Stimulated activated CD4-positive, alpha-beta T cell treated with anti-CD3 and anti-CD28 coated beads, Interleukin-1b, Interleukin-23, amount 100 ng/mL, for 24 hours (primary cell): Measurements from ENCODE around the gene ZSCAN9.

Experiments used
- DNase-seq, 4 experiments: peaks; one replicate each; pipeline ENCODE4 v3.0.0-alpha.2; 2020; ENCODE audit warnings: low read depth in 4 of 4, low spot score in 1 of 4

Gene ZSCAN9

GRCh38 chr6:28220257-28221133 lies 4.6 kb upstream of the ZSCAN9 start:
- no peak for DNase-seq

GRCh38 chr6:28224131-28225055 lies 682 bp upstream of the ZSCAN9 start:
- no peak for DNase-seq

- no peak for DNase-seq
Observed at GRCh38 chr6:28226460-28226859, 1.4 kb downstream of the ZSCAN9 start.

GRCh38 chr6:28232785-28233184 lies 7.7 kb downstream of the ZSCAN9 start:
- DNase-seq, result no peak

- no peak for DNase-seq
Observed at GRCh38 chr6:28235912-28236452, 10.9 kb downstream of the ZSCAN9 start.

- DNase-seq, result no peak
Observed at GRCh38 chr6:28239636-28240035, 14.6 kb downstream of the ZSCAN9 start.

GRCh38 chr6:28240471-28240870 lies 15.4 kb downstream of the ZSCAN9 start:
- DNase-seq, result no peak

GRCh38 chr6:28243946-28244345 lies 18.9 kb downstream of the ZSCAN9 start:
- no peak for DNase-seq

- no peak for DNase-seq
Observed at GRCh38 chr6:28245206-28245941, 20.3 kb downstream of the ZSCAN9 start.

- DNase-seq, result no peak
Observed at GRCh38 chr6:28248916-28249315, 23.8 kb downstream of the ZSCAN9 start.

- DNase-seq, result no peak
Observed at GRCh38 chr6:28250747-28251146, 25.7 kb downstream of the ZSCAN9 start.

GRCh38 chr6:28251661-28252008 lies 26.6 kb downstream of the ZSCAN9 start:
- peak in 1 of 4 experiments; percentile 23 for DNase-seq

- DNase-seq, result peak; percentile 70 to 87 (median 74)
Observed at GRCh38 chr6:28252009-28252975, 27.2 kb downstream of the ZSCAN9 start, which contains the start of gene ZKSCAN4. TSS of gene ZKSCAN4 (minus strand) at chr6:28252269. CDS start at chr6:28251980, 289 bp downstream.

GRCh38 chr6:28254121-28254519 lies 29.0 kb downstream of the ZSCAN9 start:
- DNase-seq, result no peak

GRCh38 chr6:28257042-28257441 lies 32.0 kb downstream of the ZSCAN9 start:
- no peak for DNase-seq

GRCh38 chr6:28258877-28259777 lies 34.1 kb downstream of the ZSCAN9 start, which contains the start of gene NKAPL:
TSS of gene NKAPL (plus strand) at chr6:28259297. CDS start at chr6:28259372, 75 bp downstream.
- DNase-seq, result peak in 3 of 4 experiments; percentile 38 to 46 (median 40)

- DNase-seq, result no peak
Observed at GRCh38 chr6:28263922-28264321, 38.8 kb downstream of the ZSCAN9 start.

- no peak for DNase-seq
Observed at GRCh38 chr6:28264834-28265401, 39.8 kb downstream of the ZSCAN9 start.
